Left lung (tissue), 10 donors: ENCODE data around the gene CFAP221. TPM values are rescaled to one million over a fixed set of nuclear protein-coding genes. Genes with fewer than 3 reads are reported as not detected.

Experiments
- ATAC-seq: fragments of 200-7000 bp; cut with Tn5 transposase; one replicate; pipeline ENCODE4 v1.9.1; 2020; ENCODE audit warnings: moderate library complexity
- DNase-seq, 4 donors: peaks; one replicate each; pipeline ENCODE4 v3.0.0-alpha.2; 2013 to 2020
- H3K27ac ChIP-seq, 2 donors: fragments of 200-600 bp; sonication (generic) in 1 of 2; one replicate each; pipeline versions ENCODE4 v1.5.0 to v1.8.0; 2020 to 2021
- H3K27me3 ChIP-seq, 2 donors: fragments of 200-600 bp; sonication (generic) in 1 of 2; one replicate each; pipeline versions ENCODE4 v1.5.0 to v1.8.0; 2020 to 2021
- H3K36me3 ChIP-seq, 2 donors: fragments of 200-600 bp; sonication (generic) in 1 of 2; one replicate each; pipeline versions ENCODE4 v1.5.0 to v1.8.0; 2020 to 2021
- H3K4me1 ChIP-seq, 2 donors: fragments of 200-600 bp; one replicate each; pipeline ENCODE4 v1.8.0; 2021
- H3K4me3 ChIP-seq, 2 donors: fragments of 200-600 bp; sonication (generic) in 1 of 2; one replicate each; pipeline versions ENCODE4 v1.5.0 to v1.8.0; 2020 to 2021; ENCODE audit warnings: mild to moderate bottlenecking in 1 of 2
- H3K9me3 ChIP-seq, 2 donors: fragments of 200-600 bp; sonication (generic) in 1 of 2; one replicate each; pipeline versions ENCODE4 v1.5.0 to v1.8.0; 2020 to 2021
- intact Hi-C, 2 donors: fragments of 100-400 bp; cut with DNase I; formaldehyde crosslinking; loops; one replicate each; pipeline versions ENCODE4 v1.11.2 to v1.14.2; 2022
- polyA plus RNA-seq, 6 donors: library from polyadenylated mRNA; unstranded; fragments of 120-200 nt; gene quantifications; one replicate each; pipeline ENCODE4 v1.2.1, GENCODE V29; 2013; ENCODE audit not compliant: insufficient read length in 6 of 6
- total RNA-seq, 2 donors: library from RNA; stranded (reverse); fragmentation: NEBNext Ultra II Directional; extraction: Animal tissue kit (Norgen Biotek cat#: 25700); gene quantifications; one replicate each; pipeline ENCODE4 v1.2.1, GENCODE V29; 2021
- TF ChIP-seq, protein P1 (sequence below), 2 donors: fragments of 200-600 bp; sonication (generic) in 1 of 2; IDR thresholded peaks; one replicate each; pipeline versions ENCODE4 v1.5.0 to v1.8.0; 2021; ENCODE audit warnings: antibody characterized with exemption in 2 of 2
- donor health status: DM: no; HTN: yes; CAD: no.
- donor health status: DM: no; HTN: no; CAD: no.

The CFAP221 gene
- total and polyA plus RNA-seq, 8 donors = 10.6 to 20.8 (median 16.7) TPM

GRCh38 chr2:119703526-119703925 is 159.3 kb downstream of the CFAP221 start:
- no peak for DNase-seq
- peaks cover 0 to 4% of the 10 kb centered on the region in 2 donors for H3K4me1 ChIP-seq
- H3K9me3 ChIP-seq = peaks cover 0 to 4% of the 10 kb centered on the region in 2 donors
- no peaks in the 10 kb centered on the region for H3K36me3 ChIP-seq
- H3K4me3 ChIP-seq = no peak overlapping the region
- no peak overlapping the region for H3K27ac ChIP-seq
- intact Hi-C loops = no loop called here
- ATAC-seq = no peak
- TF ChIP-seq, protein P1, sequence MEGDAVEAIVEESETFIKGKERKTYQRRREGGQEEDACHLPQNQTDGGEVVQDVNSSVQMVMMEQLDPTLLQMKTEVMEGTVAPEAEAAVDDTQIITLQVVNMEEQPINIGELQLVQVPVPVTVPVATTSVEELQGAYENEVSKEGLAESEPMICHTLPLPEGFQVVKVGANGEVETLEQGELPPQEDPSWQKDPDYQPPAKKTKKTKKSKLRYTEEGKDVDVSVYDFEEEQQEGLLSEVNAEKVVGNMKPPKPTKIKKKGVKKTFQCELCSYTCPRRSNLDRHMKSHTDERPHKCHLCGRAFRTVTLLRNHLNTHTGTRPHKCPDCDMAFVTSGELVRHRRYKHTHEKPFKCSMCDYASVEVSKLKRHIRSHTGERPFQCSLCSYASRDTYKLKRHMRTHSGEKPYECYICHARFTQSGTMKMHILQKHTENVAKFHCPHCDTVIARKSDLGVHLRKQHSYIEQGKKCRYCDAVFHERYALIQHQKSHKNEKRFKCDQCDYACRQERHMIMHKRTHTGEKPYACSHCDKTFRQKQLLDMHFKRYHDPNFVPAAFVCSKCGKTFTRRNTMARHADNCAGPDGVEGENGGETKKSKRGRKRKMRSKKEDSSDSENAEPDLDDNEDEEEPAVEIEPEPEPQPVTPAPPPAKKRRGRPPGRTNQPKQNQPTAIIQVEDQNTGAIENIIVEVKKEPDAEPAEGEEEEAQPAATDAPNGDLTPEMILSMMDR (IDR thresholded peaks at IDR 0.05) = no peak
- H3K27me3 ChIP-seq = no peaks in the 10 kb centered on the region

GRCh38 chr2:119704670-119705120 is 160.4 kb downstream of the CFAP221 start:
- TF ChIP-seq, protein P1 (IDR thresholded peaks at IDR 0.05) = no peak
- intact Hi-C loops = no loop called here
- peak; percentile 12 for ATAC-seq

GRCh38 chr2:119706221-119706620 is 162.0 kb downstream of the CFAP221 start:
- DNase-seq = no peak
- no peak overlapping the region for H3K4me3 ChIP-seq
- TF ChIP-seq, protein P1 (IDR thresholded peaks at IDR 0.05) = no peak
- peaks cover 0 to 4% of the 10 kb centered on the region in 2 donors for H3K4me1 ChIP-seq
- peaks cover 0 to 4% of the 10 kb centered on the region in 2 donors for H3K9me3 ChIP-seq
- intact Hi-C loops = no loop called here
- no peaks in the 10 kb centered on the region for H3K27me3 ChIP-seq
- H3K36me3 ChIP-seq = no peaks in the 10 kb centered on the region
- no peak for ATAC-seq
- no peak overlapping the region for H3K27ac ChIP-seq

More at GRCh38 chr2:119704670-119705120, 160.4 kb downstream of the CFAP221 start:
- Histone ChIP-seq H3K27ac (no peak overlapping the region), H3K4me1 (peaks cover 0 to 4% of the 10 kb centered on the region in 2 donors), H3K4me3 (no peak overlapping the region), H3K9me3 (peaks cover 0 to 4% of the 10 kb centered on the region in 2 donors), H3K27me3 (no peaks in the 10 kb centered on the region), H3K36me3 (no peaks in the 10 kb centered on the region)
- no peak for DNase-seq

Other genes starting within 250 kb of the CFAP221 start
- gene C2orf76, start 177.6 kb upstream of the CFAP221 start, total RNA-seq = 10 to 100 TPM; 11.0 TPM
- 10 to 100 TPM; 15.9 to 17.1 (median 16.2) TPM for gene C2orf76, start 177.6 kb upstream of the CFAP221 start, polyA plus RNA-seq
- 100 to 1,000 TPM; 172 to 175 TPM for gene DBI, start 177.5 kb upstream of the CFAP221 start, total RNA-seq
- 100 to 1,000 TPM; 125 to 185 (median 152) TPM for gene DBI, start 177.5 kb upstream of the CFAP221 start, polyA plus RNA-seq
- gene TMEM37, start 112.6 kb upstream of the CFAP221 start, total RNA-seq = 10 to 100 TPM; 15.3 to 31.2 TPM
- 10 to 100 TPM; 26.1 to 31.1 (median 28.0) TPM for gene TMEM37, start 112.6 kb upstream of the CFAP221 start, polyA plus RNA-seq
- gene SCTR, start 20.0 kb upstream of the CFAP221 start, total RNA-seq = 10 to 100 TPM; 10.1 to 13.7 TPM
- gene SCTR, start 20.0 kb upstream of the CFAP221 start, polyA plus RNA-seq = 1 to 10 TPM; 2.2 to 9.8 (median 7.0) TPM
- gene TMEM177, start 134.8 kb downstream of the CFAP221 start, total RNA-seq = 1 to 10 TPM; 7.5 to 9.7 TPM
- 10 to 100 TPM; 12.3 to 15.3 (median 14.1) TPM for gene TMEM177, start 134.8 kb downstream of the CFAP221 start, polyA plus RNA-seq
- gene PTPN4, start 215.5 kb downstream of the CFAP221 start, total RNA-seq = 10 to 100 TPM; 40.1 to 48.4 TPM
- 10 to 100 TPM; 22.0 to 29.8 (median 26.9) TPM for gene PTPN4, start 215.5 kb downstream of the CFAP221 start, polyA plus RNA-seq